HG03135 (cell line): ENCODE data around the gene EFCAB8.
"Not testable (repeated sequence)": the region's sequence is repeated elsewhere in the genome, so short reads cannot be mapped to it uniquely, and the experiment has no call there.

Source experiments
- ATAC-seq: cut with Tn5 transposase; IDR thresholded peaks from one replicate; pipeline ENCODE4 v1.9.1; 2021; ENCODE audit warnings: mild to moderate bottlenecking, moderate library complexity; ENCODE audit not compliant: unreplicated experiment

The EFCAB8 gene

DNA sequence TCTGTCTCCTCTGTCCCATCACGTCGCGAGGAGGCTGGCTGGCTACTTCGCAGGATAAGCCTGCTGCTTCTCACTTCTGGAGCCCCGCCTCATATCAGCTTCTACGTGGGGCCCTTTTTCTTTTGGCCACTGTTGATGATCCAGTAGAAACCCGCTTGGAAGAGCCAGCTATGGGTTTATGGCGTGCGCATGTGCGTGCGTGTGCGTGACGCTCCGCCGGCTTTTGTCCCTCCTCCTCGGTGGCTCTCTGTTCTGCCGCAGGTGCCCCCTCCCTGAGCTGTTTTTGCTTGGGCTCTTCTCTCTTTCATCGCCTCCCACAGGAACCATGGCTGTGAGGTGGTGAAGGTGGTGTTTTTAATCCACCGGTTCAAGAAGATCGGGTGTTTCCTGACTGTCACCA is 26.5 kb downstream of the EFCAB8 start:
- ATAC-seq: no peak

- no peak for ATAC-seq
Measured at GRCh38 chr20:32885952-32886351, 27.2 kb downstream of the EFCAB8 start.

DNA sequence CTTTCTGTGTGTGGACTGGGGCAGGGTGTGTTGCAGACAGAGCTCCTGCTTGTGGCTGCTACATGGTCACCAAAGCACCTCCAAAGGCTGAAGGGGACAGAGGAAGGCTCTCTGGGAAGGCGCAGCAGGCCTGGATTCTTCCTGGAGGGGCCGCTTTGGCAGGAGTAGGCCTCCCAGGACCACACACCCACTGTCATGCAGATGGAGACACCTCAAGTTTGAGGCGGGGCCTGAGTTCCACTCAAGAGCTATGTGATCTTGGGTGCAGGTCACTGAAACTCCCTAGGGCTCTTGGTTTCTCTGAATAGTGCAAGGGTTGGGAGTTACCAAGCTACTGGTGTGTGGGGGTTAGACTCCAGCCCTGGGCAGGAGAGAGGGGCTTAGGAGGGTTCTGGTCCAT is 27.9 kb downstream of the EFCAB8 start:
- ATAC-seq: no peak

DNA sequence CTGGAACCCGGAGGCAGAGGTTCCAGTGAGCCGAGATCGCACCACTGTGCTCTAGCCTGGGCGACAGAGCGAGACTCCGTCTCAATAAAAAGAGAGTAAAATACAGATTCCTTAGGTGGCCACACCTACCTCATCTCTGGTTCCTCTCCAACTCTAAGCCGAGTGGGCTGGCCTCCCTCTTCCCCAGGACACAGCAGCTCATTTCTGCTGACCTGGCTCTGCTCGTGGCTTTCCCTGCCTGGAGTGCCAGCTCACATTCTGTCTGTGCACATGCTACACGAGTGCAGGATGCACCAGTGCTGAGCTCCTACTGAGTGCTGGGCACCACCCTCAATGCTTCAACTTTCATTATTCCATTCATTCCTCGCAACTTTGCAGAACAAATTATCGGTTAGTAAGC is 28.8 kb downstream of the EFCAB8 start:
- ATAC-seq: no peak

DNA sequence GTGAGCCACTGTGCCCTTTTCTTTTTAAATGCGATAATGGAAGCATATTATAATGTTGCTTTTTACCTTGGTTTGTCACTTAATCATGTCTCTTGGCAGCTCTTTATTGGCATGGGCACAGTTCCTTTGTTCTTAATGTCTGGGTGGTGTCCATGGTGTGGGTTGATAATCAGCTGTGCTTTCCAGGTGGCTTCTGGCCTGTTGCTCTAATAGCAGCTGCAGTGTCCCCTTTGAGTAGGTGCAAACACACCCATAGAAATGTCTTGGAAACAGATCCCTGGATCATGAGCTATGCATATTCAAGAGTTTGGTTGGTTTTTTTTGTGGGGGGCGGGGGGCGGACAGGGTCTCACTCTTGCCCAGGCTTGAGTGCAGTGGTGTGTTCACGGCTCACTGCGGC is 29.9 kb downstream of the EFCAB8 start:
- no peak for ATAC-seq

DNA sequence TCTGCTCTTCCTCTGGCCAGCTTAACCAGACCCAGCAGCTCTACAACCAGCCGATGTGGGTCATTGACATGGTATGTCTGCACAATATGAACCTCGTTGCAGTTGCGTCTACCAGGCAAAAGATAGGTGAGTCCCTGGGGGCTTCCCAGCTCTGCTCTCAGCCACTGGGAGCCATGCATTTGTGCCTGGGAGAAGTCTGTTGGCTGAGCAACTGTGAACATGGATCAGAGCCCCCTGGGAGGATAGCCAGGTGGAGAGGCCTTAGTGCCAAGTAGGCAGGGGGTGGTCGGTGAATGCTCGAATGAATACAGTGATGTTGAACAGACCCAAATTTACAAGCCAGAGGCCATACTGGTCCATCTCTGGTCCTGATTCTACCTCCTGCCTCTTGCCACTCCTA is 30.6 kb downstream of the EFCAB8 start:
- ATAC-seq: no peak

DNA sequence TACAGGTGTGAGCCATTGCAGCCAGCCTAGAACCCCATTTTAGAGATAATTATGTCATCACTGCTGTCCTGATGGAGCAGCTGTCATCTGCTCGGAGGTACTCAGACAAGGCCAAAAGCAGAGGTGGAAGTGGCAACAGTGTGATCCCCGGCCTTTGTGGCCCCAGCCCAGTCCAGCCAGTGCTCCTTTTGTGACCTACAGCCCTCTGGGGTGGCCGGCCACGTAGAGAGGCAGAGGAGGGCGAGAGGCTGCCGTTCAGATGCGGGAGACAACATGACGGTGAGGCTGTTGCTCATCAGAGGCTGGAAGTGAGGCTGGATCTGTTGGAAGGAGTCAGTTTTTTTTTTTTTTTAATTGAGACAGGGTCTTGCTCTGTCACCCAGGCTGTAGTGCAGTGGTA is 32.8 kb downstream of the EFCAB8 start:
- ATAC-seq: no peak

DNA sequence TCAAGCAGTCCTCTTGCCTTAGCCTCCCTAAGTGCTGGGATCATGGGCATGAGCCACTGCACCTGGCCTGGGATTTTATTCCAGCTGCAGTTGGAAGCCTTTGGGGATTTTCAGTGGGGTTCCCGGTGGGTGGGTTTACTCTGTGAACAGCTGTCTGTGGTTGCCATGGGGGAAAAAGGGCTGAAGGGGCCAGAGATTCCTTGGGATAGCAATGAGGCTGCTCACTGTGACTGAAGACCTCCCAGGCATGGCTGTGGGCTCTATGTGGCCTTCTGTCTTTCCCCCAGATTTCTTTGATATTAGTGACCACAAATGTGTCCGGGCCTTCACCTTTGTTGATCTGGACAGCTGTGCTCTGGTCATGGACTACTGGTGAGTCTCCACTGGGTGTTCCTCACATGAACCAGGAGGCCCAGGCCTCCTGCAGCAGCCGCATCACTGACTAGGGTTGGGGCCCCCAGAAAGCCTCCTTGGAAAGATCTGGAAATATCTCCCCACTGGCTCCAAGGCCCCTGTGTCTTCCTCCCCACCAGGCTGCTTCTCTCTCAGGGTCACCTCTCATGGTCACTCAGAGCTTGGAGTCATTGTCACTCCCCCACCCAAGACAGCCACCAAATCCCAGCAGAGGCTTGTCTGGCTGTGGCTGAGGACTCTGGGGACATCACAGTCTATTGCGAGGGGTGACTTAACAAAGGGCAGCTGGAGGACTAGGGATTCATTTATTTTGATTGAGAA is 33.4 kb downstream of the EFCAB8 start:
- ATAC-seq: no peak

DNA sequence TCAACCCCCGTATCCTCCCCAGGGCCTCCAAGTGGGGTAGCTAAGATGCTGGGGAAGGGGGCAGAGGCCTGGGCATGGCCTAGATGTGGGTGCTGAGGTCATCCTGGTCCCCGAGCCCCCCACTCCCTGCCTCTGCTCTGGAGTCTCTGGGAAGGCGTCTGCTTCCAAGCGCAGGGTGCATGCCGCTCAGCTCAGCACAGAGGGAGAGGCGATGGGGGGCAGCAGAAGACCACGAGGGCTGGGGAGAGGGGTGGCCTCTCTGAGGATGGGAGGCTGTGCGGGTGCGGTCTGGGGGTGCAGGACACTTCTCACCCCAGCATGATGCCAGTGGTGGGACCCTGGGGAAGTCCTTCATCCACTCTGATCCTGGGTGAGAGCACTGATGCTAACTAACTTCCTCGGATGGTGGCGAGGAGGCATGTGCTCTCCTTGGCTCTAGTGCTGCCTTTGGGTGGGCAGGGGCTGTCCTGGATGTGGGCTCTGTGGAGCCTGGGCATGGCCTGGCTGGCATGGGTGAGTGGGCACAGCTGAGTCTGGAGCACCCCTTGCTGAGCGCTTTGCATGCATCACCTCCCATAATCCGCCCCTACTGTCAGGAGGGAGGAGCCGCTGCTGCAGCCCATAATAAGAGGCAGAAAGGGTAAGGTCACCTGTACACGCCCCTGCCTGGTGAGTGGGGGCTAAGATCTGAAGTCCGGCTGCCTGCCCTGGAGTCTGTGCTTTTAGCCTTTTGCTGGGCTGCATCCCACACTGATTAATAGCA is 34.7 kb downstream of the EFCAB8 start:
- no peak for ATAC-seq

- no peak for ATAC-seq
Measured at GRCh38 chr20:32894026-32894483, 35.3 kb downstream of the EFCAB8 start.

GRCh38 chr20:32894711-32895355 is 36.1 kb downstream of the EFCAB8 start:
- ATAC-seq: no peak

DNA sequence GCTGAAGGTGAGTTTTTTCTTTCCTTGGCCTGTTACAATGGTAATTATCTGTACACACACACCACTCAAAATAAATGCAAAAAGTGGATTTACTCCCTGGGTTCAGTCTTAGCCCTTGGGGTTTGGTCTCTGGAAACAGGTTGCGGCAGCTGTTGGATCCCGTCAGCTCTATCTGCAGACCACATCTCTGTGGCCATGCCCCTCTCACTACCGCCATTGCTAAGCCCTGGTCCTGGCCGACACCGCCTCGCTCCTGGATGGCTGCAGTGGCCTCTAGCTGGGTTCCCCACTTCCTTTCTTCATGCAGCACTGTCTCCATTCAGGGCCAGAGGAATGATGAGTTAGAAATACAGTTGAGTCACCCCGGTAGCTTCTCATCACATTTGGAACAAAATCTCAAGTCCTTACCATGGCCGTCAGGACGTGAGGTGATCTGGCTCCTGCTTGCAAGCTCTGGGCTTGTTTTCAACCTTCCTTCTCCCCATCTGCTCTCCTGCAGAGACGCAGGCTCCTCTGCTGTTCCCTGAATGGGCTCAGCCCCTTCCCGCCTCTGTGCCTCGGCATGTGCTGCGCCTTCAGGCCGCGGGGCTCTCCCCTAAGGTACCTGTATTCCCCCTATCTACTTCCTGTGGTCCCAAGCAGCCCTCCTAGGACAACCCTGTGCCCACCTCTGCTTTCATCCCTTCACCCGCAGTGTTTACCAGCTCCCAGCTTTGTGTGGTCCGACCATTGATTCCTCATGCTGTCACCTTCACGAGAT is 38.0 kb downstream of the EFCAB8 start:
- ATAC-seq: no peak

- ATAC-seq: no peak
Measured at GRCh38 chr20:32898729-32899128, 40.0 kb downstream of the EFCAB8 start.

DNA sequence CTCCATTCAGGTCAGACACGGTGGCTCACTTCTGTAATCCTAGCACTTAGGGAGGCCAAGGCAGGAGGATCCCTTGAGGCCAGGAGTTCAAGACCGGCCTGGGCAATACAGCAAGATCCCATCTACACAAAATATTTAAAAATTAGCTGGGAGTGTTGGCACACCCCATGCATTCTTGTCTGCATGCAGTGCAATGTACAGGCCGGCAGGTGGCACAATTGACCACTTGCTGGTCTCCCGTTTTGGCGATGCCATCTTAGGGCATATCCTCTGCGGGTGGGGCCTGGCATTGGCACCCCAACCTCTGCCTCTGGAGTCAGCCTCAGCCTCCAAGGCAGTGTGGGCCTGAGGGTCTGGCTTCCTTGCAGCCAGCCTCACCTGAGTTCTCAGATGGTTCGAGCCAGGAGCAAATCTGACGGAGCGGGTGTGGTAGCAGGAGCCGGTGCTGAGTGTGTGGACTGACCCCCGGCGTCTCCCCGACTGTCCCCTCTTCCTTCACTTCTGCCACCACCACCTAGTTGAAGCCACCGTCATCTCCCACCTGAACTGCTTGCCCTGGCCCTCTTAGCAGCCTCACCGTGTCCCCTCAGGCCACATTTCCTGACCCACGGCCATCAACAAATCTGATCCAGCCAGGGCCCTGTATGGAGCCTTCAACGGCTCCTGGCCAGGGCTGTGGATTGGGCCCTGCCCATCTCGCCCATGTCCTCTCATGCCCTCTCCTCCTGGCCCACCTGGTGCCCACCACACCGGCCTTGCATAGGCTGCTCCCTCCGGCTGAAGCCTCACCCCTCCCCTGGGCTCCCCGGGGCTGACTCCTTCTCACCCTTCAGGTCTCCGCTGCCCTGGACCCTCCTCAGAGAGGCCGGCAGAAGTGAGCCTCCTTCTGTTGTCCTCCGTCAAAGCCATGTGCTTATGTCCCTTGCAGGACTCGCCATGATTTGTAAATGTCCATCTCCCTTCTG is 44.0 kb downstream of the EFCAB8 start:
- ATAC-seq: no peak

DNA sequence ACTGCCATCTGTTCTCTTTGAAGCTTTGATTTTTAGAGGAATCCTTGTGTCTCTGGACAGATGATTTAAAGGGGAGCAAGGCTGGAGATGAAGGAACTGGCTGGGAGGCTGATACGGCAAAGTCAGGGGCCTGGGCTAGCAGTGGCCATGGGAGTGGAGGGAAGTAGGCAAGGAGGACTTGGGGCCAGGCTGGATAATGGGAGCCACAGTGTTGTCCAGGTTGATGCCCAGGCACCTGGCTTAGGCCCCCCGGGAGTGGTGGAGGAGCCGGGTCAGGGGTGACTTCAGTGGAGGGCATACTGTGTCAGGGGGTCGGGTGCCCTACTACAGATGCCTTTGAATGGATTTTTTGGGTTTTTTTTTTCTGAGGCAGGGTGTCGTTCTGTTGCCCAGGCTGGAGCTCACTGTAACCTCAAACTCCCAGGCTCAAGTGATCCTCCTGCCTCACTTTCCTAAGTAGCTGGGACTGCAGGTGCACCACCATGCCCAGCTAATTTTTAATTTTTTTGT is 45.0 kb downstream of the EFCAB8 start:
- ATAC-seq: no peak

DNA sequence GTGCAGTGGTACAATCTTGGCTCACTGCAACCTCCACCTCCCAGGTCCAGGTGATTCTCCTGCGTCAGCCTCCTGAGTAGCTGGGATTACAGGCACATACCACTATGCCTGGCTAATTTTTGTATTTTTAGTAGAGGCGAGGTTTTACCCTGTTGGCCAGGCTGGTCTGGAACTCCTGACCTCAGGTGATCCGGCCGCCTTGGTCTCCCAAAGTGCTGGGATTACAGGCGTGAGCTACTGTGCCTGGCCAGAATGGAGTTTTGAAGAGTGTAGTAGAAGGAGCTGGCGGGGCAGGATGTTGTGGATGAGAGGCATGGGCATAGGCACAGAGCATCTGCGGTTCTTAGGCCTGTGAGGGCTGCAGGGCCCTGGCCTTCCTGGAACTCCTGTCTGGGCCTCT is 46.0 kb downstream of the EFCAB8 start:
- ATAC-seq: not testable (repeated sequence)

DNA sequence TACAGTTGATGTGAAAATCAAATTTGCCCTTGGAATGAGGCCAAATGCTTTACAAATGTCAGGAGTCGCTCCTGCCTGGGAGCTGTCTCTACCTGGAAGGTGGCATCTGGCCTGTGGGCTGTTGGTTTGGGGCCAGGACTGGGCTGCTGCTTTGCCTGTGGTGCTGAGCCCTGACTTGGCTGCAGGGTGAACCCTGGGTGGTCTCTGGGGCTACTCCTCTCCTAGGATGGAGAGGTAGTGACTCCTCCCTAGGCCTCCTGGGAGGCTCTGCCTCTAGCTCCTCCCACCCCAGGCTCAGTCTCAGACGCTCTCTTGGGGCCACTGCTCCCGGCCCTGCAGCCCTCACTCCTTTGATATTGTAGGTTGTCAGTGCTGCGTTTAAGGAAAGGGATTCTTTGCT is 47.5 kb downstream of the EFCAB8 start:
- no peak for ATAC-seq

GRCh38 chr20:32906871-32907495 is 48.3 kb downstream of the EFCAB8 start:
- ATAC-seq: no peak

DNA sequence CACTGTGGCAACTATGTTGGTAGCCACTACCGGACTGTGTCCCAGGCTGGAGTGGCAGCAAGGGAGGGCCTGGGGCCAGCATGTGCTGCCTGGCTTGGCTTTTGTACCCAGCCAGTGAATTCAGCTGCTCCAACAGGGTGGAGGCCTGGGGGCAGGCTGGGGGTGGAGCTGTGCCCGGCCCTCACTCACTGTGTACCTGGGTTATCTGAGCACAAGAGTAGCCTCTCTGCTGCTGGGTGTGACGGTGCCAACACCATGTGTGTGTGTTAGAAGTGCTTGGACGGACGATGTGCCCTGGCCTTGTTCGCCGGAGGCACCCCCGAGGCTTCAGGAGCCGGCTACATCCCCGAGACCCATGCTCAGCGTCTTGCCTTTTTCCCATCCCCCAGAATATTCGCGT is 49.2 kb downstream of the EFCAB8 start:
- no peak for ATAC-seq
